Activated B cell treated with CpG ODN at 0.5 μM for 24 hours (primary cell): ENCODE measurements around the gene DOCK1. TPM values are rescaled to one million over a fixed set of nuclear protein-coding genes. Genes with fewer than 3 reads are reported as not detected.

ENCODE experiments used
- ATAC-seq: fragments of 200-7000 bp; cut with Tn5 transposase; one replicate; pipeline ENCODE4 v1.10.0; 2021; ENCODE audit warnings: low read depth, mild to moderate bottlenecking, moderate library complexity
- CTCF ChIA-PET: fragments of 350-600 bp; sonication (Branson Sonifier 250); formaldehyde crosslinking; loops from one replicate; lab custom pipeline; 2021; ENCODE audit warnings: antibody characterized with exemption; lab: Charles Lee
- POLR2A ChIA-PET: fragments of 350-600 bp; sonication (Branson Sonifier 250); formaldehyde crosslinking; loops from one replicate; lab custom pipeline; 2021; ENCODE audit warnings: antibody characterized with exemption; lab: Charles Lee
- DNase-seq: peaks from one replicate; pipeline ENCODE4 v3.0.0; 2022
- H3K27ac Mint-ChIP-seq: one replicate; pipeline ENCODE4 v1.8.0; 2020; ENCODE audit warnings: mixed read lengths
- H3K27me3 Mint-ChIP-seq: one replicate; pipeline ENCODE4 v1.8.0; 2021; ENCODE audit warnings: mixed read lengths
- H3K36me3 Mint-ChIP-seq: one replicate; pipeline ENCODE4 v1.8.0; 2021; ENCODE audit warnings: low read depth, mixed read lengths
- H3K4me1 Mint-ChIP-seq: one replicate; pipeline ENCODE4 v1.8.0; 2021; ENCODE audit warnings: mixed read lengths
- H3K4me3 Mint-ChIP-seq: one replicate; pipeline ENCODE4 v1.8.0; 2020; ENCODE audit warnings: mild to moderate bottlenecking, mixed read lengths
- H3K9me3 Mint-ChIP-seq: one replicate; pipeline ENCODE4 v1.8.0; 2020; ENCODE audit warnings: mixed read lengths
- CTCF ChIP-seq: fragments of 200-600 bp; IDR thresholded peaks from one replicate; pipeline ENCODE4 v1.8.0; 2022; ENCODE audit warnings: antibody characterized with exemption, mild to moderate bottlenecking
- intact Hi-C: fragments of 100-400 bp; cut with micrococcal nuclease; formaldehyde crosslinking; loops from one replicate; pipeline ENCODE4 v1.15.1; 2024
- total RNA-seq: library from RNA; stranded (reverse); gene quantifications from 2 replicates; pipeline ENCODE4 v1.2.3, GENCODE V29; 2022

The DOCK1 gene
- total RNA-seq, 1 donor from 2014 or later = not detected

DNA sequence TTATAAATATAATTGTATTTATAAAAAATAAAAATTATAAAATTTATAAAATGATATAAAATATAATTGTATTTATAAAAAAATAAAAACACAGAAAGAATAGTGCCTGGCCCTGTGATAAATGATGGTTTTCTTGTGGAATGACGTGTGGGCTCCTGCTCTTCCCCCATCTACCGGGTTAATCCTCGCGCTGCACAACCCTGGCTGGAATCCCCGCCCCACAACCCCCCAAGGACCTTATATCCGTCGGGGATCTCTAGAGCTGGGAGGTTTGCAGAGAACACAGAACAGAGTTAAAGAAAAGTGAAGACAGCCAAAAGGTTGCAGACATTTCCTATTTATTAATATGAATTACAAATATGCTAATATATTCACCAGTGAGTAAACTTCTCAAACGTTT lies 548.5 kb downstream of the DOCK1 start:
- Mint-ChIP-seq H3K4me3 (no peak overlapping the region), H3K4me1 (no peaks in the 10 kb centered on the region), H3K9me3 (peaks cover 3% of the 10 kb centered on the region), H3K27ac (no peak overlapping the region), H3K27me3 (no peaks in the 10 kb centered on the region), H3K36me3 (no peaks in the 10 kb centered on the region)
- CTCF ChIA-PET = no interaction called here
- no peak for TF ChIP-seq CTCF
- intact Hi-C loops = no loop called here
- POLR2A ChIA-PET = no interaction called here
- no peak for DNase-seq
- ATAC-seq = no peak

GRCh38 chr10:127456122-127456521 lies 550.9 kb downstream of the DOCK1 start:
- intact Hi-C loops = no loop called here
- H3K4me3 Mint-ChIP-seq = no peak overlapping the region
- no peak for DNase-seq
- ATAC-seq = no peak
- peaks cover 3% of the 10 kb centered on the region for H3K9me3 Mint-ChIP-seq
- no peaks in the 10 kb centered on the region for H3K4me1 Mint-ChIP-seq
- no peak overlapping the region for H3K27ac Mint-ChIP-seq
- H3K27me3 Mint-ChIP-seq = no peaks in the 10 kb centered on the region
- no peak for TF ChIP-seq CTCF
- CTCF ChIA-PET = no interaction called here
- POLR2A ChIA-PET = no interaction called here
- no peaks in the 10 kb centered on the region for H3K36me3 Mint-ChIP-seq

GRCh38 chr10:127458016-127458810 lies 553.0 kb downstream of the DOCK1 start:
- H3K4me3 Mint-ChIP-seq = no peak overlapping the region

GRCh38 chr10:127458829-127459228 lies 553.6 kb downstream of the DOCK1 start:
- Mint-ChIP-seq H3K4me3 (no peak overlapping the region), H3K27me3 (no peaks in the 10 kb centered on the region), H3K27ac (no peak overlapping the region), H3K9me3 (peaks cover 3% of the 10 kb centered on the region), H3K36me3 (no peaks in the 10 kb centered on the region), H3K4me1 (no peaks in the 10 kb centered on the region)
- ChIA-PET POLR2A (no interaction called here), CTCF (no interaction called here)
- DNase-seq (no peak), ATAC-seq (no peak)
- no peak for TF ChIP-seq CTCF
- intact Hi-C loops = no loop called here

More at GRCh38 chr10:127458016-127458810, 553.0 kb downstream of the DOCK1 start:
- TF ChIP-seq CTCF = no peak
- ChIA-PET CTCF (no interaction called here), POLR2A (no interaction called here)
- no peaks in the 10 kb centered on the region for H3K4me1 Mint-ChIP-seq
- no peak overlapping the region for H3K27ac Mint-ChIP-seq
- ATAC-seq (no peak), DNase-seq (no peak)
- H3K9me3 Mint-ChIP-seq = peaks cover 3% of the 10 kb centered on the region
- intact Hi-C loops = no loop called here
- H3K27me3 Mint-ChIP-seq = no peaks in the 10 kb centered on the region
- no peaks in the 10 kb centered on the region for H3K36me3 Mint-ChIP-seq

DNA sequence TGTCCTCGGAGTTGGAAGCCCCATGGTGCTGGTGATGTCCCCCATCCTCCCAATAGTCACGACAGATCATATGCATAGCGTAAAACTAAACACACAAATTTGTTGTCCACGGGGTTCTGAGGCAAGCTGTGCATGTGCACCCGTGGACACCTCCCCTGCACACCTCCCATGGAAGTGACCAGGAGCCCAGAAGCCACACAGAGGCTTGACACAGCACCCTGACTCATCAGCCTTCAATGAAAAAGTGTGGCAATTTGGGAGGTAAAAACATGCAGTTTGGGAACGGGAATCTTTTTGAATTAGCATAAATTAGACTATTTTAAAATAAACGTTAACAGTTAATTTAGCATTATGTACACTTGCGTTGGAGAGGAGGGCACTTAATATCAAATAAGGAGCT lies 554.7 kb downstream of the DOCK1 start:
- no peak overlapping the region for H3K4me3 Mint-ChIP-seq
- no peaks in the 10 kb centered on the region for H3K27me3 Mint-ChIP-seq
- ATAC-seq = no peak
- no peak for TF ChIP-seq CTCF
- H3K36me3 Mint-ChIP-seq = no peaks in the 10 kb centered on the region
- no peak for DNase-seq
- CTCF ChIA-PET = no interaction called here
- H3K9me3 Mint-ChIP-seq = peaks cover 3% of the 10 kb centered on the region
- H3K27ac Mint-ChIP-seq = no peak overlapping the region
- no peaks in the 10 kb centered on the region for H3K4me1 Mint-ChIP-seq
- intact Hi-C loops = no loop called here
- POLR2A ChIA-PET = no interaction called here
